Astrocyte of the spinal cord (primary cell): ENCODE results near the gene IKZF1.

Experiments used
- DNase-seq: peaks from one replicate; pipeline ENCODE4 v3.0.0; 2011; ENCODE audit warnings: low read depth, low spot score
- H3K4me3 ChIP-seq: 2 replicates; pipeline ENCODE4 v1.5.1; 2011; ENCODE audit warnings: low read depth, mild to moderate bottlenecking, low read length, moderate library complexity
- CTCF ChIP-seq: IDR thresholded peaks from 2 replicates; pipeline ENCODE4 v1.5.1; 2012; ENCODE audit warnings: low read depth, mild to moderate bottlenecking, low read length, inconsistent platforms
- in situ Hi-C: cut with HindIII; loops from 2 replicates; pipeline ENCODE4 v1.10.0; 2017; ENCODE audit warnings: low sequenced_read_pairs

IKZF1 gene

GRCh38 chr7:50292165-50292757 lies 12.3 kb upstream of the IKZF1 start:
- DNase-seq, result no peak
- TF ChIP-seq CTCF, result no peak
- in situ Hi-C loops, result no loop called here
- H3K4me3 ChIP-seq, result no peak overlapping the region

- DNase-seq, result no peak
- TF ChIP-seq CTCF, result no peak
- no peak overlapping the region for H3K4me3 ChIP-seq
- in situ Hi-C loops, result no loop called here
Observed at GRCh38 chr7:50292763-50293162, 11.8 kb upstream of the IKZF1 start.

- DNase-seq, result no peak
- no peak for TF ChIP-seq CTCF
- no peak overlapping the region for H3K4me3 ChIP-seq
- in situ Hi-C loops, result no loop called here
Observed at GRCh38 chr7:50293509-50294179, 10.9 kb upstream of the IKZF1 start.

GRCh38 chr7:50295133-50295532 lies 9.4 kb upstream of the IKZF1 start:
- in situ Hi-C loops, result no loop called here
- H3K4me3 ChIP-seq, result no peak overlapping the region
- TF ChIP-seq CTCF, result no peak
- no peak for DNase-seq

GRCh38 chr7:50296799-50297198 lies 7.7 kb upstream of the IKZF1 start:
- no peak for TF ChIP-seq CTCF
- no peak overlapping the region for H3K4me3 ChIP-seq
- in situ Hi-C loops, result no loop called here
- DNase-seq, result no peak

GRCh38 chr7:50298811-50299562 lies 5.5 kb upstream of the IKZF1 start:
- TF ChIP-seq CTCF, result no peak
- in situ Hi-C loops, result no loop called here
- no peak for DNase-seq
- H3K4me3 ChIP-seq, result no peak overlapping the region
